ENCODE results near the gene PHF13. TPM values are rescaled to one million over a fixed set of nuclear protein-coding genes. Genes with fewer than 3 reads are reported as not detected.

PHF13 gene
- total and polyA plus RNA-seq, 2 of the 4 experiments (the other 2 are of a cell fraction), result 7.3 to 9.8 TPM

DNA sequence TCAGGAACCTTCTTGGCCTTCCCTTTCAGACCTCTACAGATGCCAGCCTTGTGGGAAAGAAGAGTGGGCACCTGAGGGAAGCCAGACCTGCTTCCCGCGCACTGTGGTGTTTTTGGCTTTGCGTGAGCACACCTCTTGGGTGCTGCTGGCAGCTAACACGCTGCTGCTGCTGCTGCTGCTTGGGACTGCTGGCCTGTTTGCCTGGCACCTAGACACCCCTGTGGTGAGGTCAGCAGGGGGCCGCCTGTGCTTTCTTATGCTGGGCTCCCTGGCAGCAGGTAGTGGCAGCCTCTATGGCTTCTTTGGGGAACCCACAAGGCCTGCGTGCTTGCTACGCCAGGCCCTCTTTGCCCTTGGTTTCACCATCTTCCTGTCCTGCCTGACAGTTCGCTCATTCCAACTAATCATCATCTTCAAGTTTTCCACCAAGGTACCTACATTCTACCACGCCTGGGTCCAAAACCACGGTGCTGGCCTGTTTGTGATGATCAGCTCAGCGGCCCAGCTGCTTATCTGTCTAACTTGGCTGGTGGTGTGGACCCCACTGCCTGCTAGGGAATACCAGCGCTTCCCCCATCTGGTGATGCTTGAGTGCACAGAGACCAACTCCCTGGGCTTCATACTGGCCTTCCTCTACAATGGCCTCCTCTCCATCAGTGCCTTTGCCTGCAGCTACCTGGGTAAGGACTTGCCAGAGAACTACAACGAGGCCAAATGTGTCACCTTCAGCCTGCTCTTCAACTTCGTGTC is 34.7 kb upstream of the PHF13 start:
- Histone ChIP-seq H4K8ac (ENCODE audit: low read depth in 2 of 2, low read length in 2 of 2) (peak overlapping the region; percentile 87 to 94), H3K23ac (ENCODE audit: low read depth, low read length) (no peak overlapping the region), H3K4ac (ENCODE audit: low read depth, low read length) (0 out of 2 replicates have a peak overlapping the region, but pooled peaks have one; percentile 12), H3K36me3 (ENCODE audit: control insufficient read depth, insufficient read depth, low read length) (0 out of 2 replicates have a peak, but pooled peaks cover 3% of the 10 kb centered on the region), H3K9ac (ENCODE audit: low read depth, low read length) (no peak overlapping the region), H3K56ac (ENCODE audit: extremely low read depth, insufficient read depth, low read length) (no peak overlapping the region), H4K5ac (ENCODE audit: low read depth, low read length) (peak overlapping the region; percentile 62), H2AFZ (replicated peaks; ENCODE audit: low read length, poor library complexity) (peak overlapping the region; percentile 89), H3K4me3 (ENCODE audit: insufficient read depth, low read depth, low read length) (no peak overlapping the region), H3K9me1 (ENCODE audit: insufficient read depth, low read length) (peaks cover 13% of the 10 kb centered on the region), H3K18ac (ENCODE audit: low read depth, low read length) (no peak overlapping the region), H2BK120ac (ENCODE audit: low read depth, low read length) (no peak overlapping the region), H4K20me1 (ENCODE audit: insufficient read depth, low read length) (peaks cover 3% of the 10 kb centered on the region; the same call in 1 of the 2 replicates), H2BK20ac (ENCODE audit: low read depth, low read length) (no peak overlapping the region), H3K9me3 (ENCODE audit: control insufficient read depth, insufficient read depth, low read length) (no peaks in the 10 kb centered on the region), H3K4me2 (ENCODE audit: low read depth, low read length) (peak overlapping the region; percentile 80; the same call in 1 of the 2 replicates), H3K27me3 (ENCODE audit: control insufficient read depth, insufficient read depth, low read length) (no peaks in the 10 kb centered on the region; the same call in 1 of the 2 replicates), H2BK5ac (ENCODE audit: low read depth, low read length, poor library complexity, severe bottlenecking) (no peak overlapping the region), H3K27ac (ENCODE audit: insufficient read depth, low read length) (peak overlapping the region; percentile 46; the same call in 1 of the 2 replicates), H2AK9ac (replicated peaks; ENCODE audit: low read depth, low read length, poor library complexity) (peak overlapping the region; percentile 59), H3K79me1 (ENCODE audit: low read depth in 1 of 2, low read length in 2 of 2) (peaks cover 10 to 28% of the 10 kb centered on the region in 2 experiments), H4K91ac (ENCODE audit: insufficient read depth, low read depth, low read length) (no peak overlapping the region), H2BK15ac (ENCODE audit: low read depth, low read length) (no peak overlapping the region), H3K14ac (replicated peaks; ENCODE audit: low read depth, low read length) (peak overlapping the region; percentile 26; the same call in 1 of the 2 replicates), H2AK5ac (ENCODE audit: low read depth, low read length) (peak overlapping the region; percentile 78; the same call in 1 of the 2 replicates), H3K4me1 (ENCODE audit: control insufficient read depth, insufficient read depth, low read length) (peaks cover 11% of the 10 kb centered on the region)
- no TSS peak for BruUV-seq (replicated peaks)
- POLR2A ChIA-PET (ENCODE audit: unreplicated experiment), result no interaction called here
- in situ Hi-C loops (cut with MboI; ENCODE audit: low sequenced_read_pairs), result no loop called here
- WGBS, 2 experiments (ENCODE audit: extremely low coverage in 2 of 2, insufficient read length in 1 of 2), result 88% methylated on average over 11 of the region's 14 CpGs; no CpG with 5 or more reads in 1 of the 2 experiments
- dilution Hi-C loops (cut with HindIII; ENCODE audit: low sequenced_read_pairs, unreplicated experiment), result no loop called here
- DNase-seq (no peak), ATAC-seq (ENCODE audit: low read depth) (no peak)
- CTCF ChIA-PET, result no interaction called here
- intact Hi-C loops (cut with micrococcal nuclease), result no loop called here
- no peak for TF ChIP-seq NFE2L2 (IDR thresholded peaks at IDR 0.05; ENCODE audit: low read depth, low read length)
- no peak for TF ChIP-seq BHLHE40 (IDR thresholded peaks at IDR 0.05; ENCODE audit: low read depth, low read length)
- no peak for TF ChIP-seq CHD1 (IDR thresholded peaks at IDR 0.05; ENCODE audit: low read depth, low read length)
- TF ChIP-seq MAZ (IDR thresholded peaks at IDR 0.05; ENCODE audit: borderline replicate concordance, low read depth, low read length), result no peak
- TF ChIP-seq SMC3 (IDR thresholded peaks at IDR 0.05; ENCODE audit: low read depth, low read length), result no peak
- TF ChIP-seq MAFK (IDR thresholded peaks at IDR 0.05; ENCODE audit: low read depth, low read length), result no peak
- TF ChIP-seq RFX5 (IDR thresholded peaks at IDR 0.05; ENCODE audit: low read depth, low read length), result no peak
- no peak for TF ChIP-seq FOS (IDR thresholded peaks at IDR 0.05; ENCODE audit: low read depth, low read length)
- no peak for TF ChIP-seq MXI1 (IDR thresholded peaks at IDR 0.05; ENCODE audit: borderline replicate concordance, low read depth, low read length)
- no peak for TF ChIP-seq CTCF (conservative IDR thresholded peaks at IDR 0.05; ENCODE audit: low read depth, low read length)
- TF ChIP-seq, protein P1, sequence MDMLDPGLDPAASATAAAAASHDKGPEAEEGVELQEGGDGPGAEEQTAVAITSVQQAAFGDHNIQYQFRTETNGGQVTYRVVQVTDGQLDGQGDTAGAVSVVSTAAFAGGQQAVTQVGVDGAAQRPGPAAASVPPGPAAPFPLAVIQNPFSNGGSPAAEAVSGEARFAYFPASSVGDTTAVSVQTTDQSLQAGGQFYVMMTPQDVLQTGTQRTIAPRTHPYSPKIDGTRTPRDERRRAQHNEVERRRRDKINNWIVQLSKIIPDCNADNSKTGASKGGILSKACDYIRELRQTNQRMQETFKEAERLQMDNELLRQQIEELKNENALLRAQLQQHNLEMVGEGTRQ (IDR thresholded peaks at IDR 0.05; ENCODE audit: low read depth, low read length), result no peak
- no peak for TF ChIP-seq RAD21 (IDR thresholded peaks at IDR 0.05; ENCODE audit: low read length)
- TF ChIP-seq CEBPB (IDR thresholded peaks at IDR 0.05; ENCODE audit: low read depth, low read length), result no peak
- TF ChIP-seq RCOR1 (IDR thresholded peaks at IDR 0.05; ENCODE audit: insufficient replicate concordance, low read length), result no peak
